ENCODE data around the gene AFF2. TPM values are rescaled to one million over a fixed set of nuclear protein-coding genes. Genes with fewer than 3 reads are reported as not detected.

Gene AFF2
- total RNA-seq, 1 experiment from 2014 or later, result 2.0 TPM

- in situ Hi-C loops (cut with HindIII; ENCODE audit: low pct_unique_long_range_greater_than_20kb, low sequenced_read_pairs), result no loop called here
- no peak for DNase-seq (ENCODE audit: low read depth)
Measured at GRCh38 chrX:148572337-148572736, 71.9 kb downstream of the AFF2 start.

GRCh38 chrX:148573119-148573518 is 72.7 kb downstream of the AFF2 start:
- in situ Hi-C loops (cut with HindIII; ENCODE audit: low pct_unique_long_range_greater_than_20kb, low sequenced_read_pairs), result no loop called here
- DNase-seq (ENCODE audit: low read depth), result no peak

- no peak for DNase-seq (ENCODE audit: low read depth)
- in situ Hi-C loops (cut with HindIII; ENCODE audit: low pct_unique_long_range_greater_than_20kb, low sequenced_read_pairs), result no loop called here
Measured at GRCh38 chrX:148574237-148574973, 74.0 kb downstream of the AFF2 start.

GRCh38 chrX:148576396-148576795 is 76.0 kb downstream of the AFF2 start:
- in situ Hi-C loops (cut with HindIII; ENCODE audit: low pct_unique_long_range_greater_than_20kb, low sequenced_read_pairs), result no loop called here
- DNase-seq (ENCODE audit: low read depth), result no peak

GRCh38 chrX:148577741-148578140 is 77.3 kb downstream of the AFF2 start:
- no peak for DNase-seq (ENCODE audit: low read depth)

GRCh38 chrX:148580016-148580415 is 79.6 kb downstream of the AFF2 start:
- no peak for DNase-seq (ENCODE audit: low read depth)
- in situ Hi-C loops (cut with HindIII; ENCODE audit: low pct_unique_long_range_greater_than_20kb, low sequenced_read_pairs), result no loop called here

More at GRCh38 chrX:148577741-148578140, 77.3 kb downstream of the AFF2 start:
- in situ Hi-C loops (cut with HindIII; ENCODE audit: low pct_unique_long_range_greater_than_20kb, low sequenced_read_pairs), result no loop called here

GRCh38 chrX:148582353-148582752 is 81.9 kb downstream of the AFF2 start:
- no peak for DNase-seq (ENCODE audit: low read depth)
- in situ Hi-C loops (cut with HindIII; ENCODE audit: low pct_unique_long_range_greater_than_20kb, low sequenced_read_pairs), result no loop called here

GRCh38 chrX:148588649-148589310 is 88.4 kb downstream of the AFF2 start:
- in situ Hi-C loops (cut with HindIII; ENCODE audit: low pct_unique_long_range_greater_than_20kb, low sequenced_read_pairs), result no loop called here
- DNase-seq (ENCODE audit: low read depth), result no peak

GRCh38 chrX:148592595-148592994 is 92.2 kb downstream of the AFF2 start:
- DNase-seq (ENCODE audit: low read depth), result no peak
- in situ Hi-C loops (cut with HindIII; ENCODE audit: low pct_unique_long_range_greater_than_20kb, low sequenced_read_pairs), result no loop called here

GRCh38 chrX:148593146-148593545 is 92.7 kb downstream of the AFF2 start:
- DNase-seq (ENCODE audit: low read depth), result no peak
- in situ Hi-C loops (cut with HindIII; ENCODE audit: low pct_unique_long_range_greater_than_20kb, low sequenced_read_pairs), result no loop called here

GRCh38 chrX:148593987-148594386 is 93.6 kb downstream of the AFF2 start:
- in situ Hi-C loops (cut with HindIII; ENCODE audit: low pct_unique_long_range_greater_than_20kb, low sequenced_read_pairs), result no loop called here
- DNase-seq (ENCODE audit: low read depth), result no peak

GRCh38 chrX:148599404-148599803 is 99.0 kb downstream of the AFF2 start:
- no peak for DNase-seq (ENCODE audit: low read depth)
- in situ Hi-C loops (cut with HindIII; ENCODE audit: low pct_unique_long_range_greater_than_20kb, low sequenced_read_pairs), result no loop called here

GRCh38 chrX:148600131-148600530 is 99.7 kb downstream of the AFF2 start:
- DNase-seq (ENCODE audit: low read depth), result no peak
- in situ Hi-C loops (cut with HindIII; ENCODE audit: low pct_unique_long_range_greater_than_20kb, low sequenced_read_pairs), result no loop called here

GRCh38 chrX:148600581-148600980 is 100.2 kb downstream of the AFF2 start:
- in situ Hi-C loops (cut with HindIII; ENCODE audit: low pct_unique_long_range_greater_than_20kb, low sequenced_read_pairs), result no loop called here
- DNase-seq (ENCODE audit: low read depth), result no peak

GRCh38 chrX:148601034-148601433 is 100.6 kb downstream of the AFF2 start:
- no peak for DNase-seq (ENCODE audit: low read depth)
- in situ Hi-C loops (cut with HindIII; ENCODE audit: low pct_unique_long_range_greater_than_20kb, low sequenced_read_pairs), result no loop called here

- in situ Hi-C loops (cut with HindIII; ENCODE audit: low pct_unique_long_range_greater_than_20kb, low sequenced_read_pairs), result no loop called here
- peak; percentile 33 for DNase-seq (ENCODE audit: low read depth)
Measured at GRCh38 chrX:148609515-148610327, 109.3 kb downstream of the AFF2 start.

- in situ Hi-C loops (cut with HindIII; ENCODE audit: low pct_unique_long_range_greater_than_20kb, low sequenced_read_pairs), result no loop called here
- no peak for DNase-seq (ENCODE audit: low read depth)
Measured at GRCh38 chrX:148610328-148610698, 109.9 kb downstream of the AFF2 start.

- no peak for DNase-seq (ENCODE audit: low read depth)
- in situ Hi-C loops (cut with HindIII; ENCODE audit: low pct_unique_long_range_greater_than_20kb, low sequenced_read_pairs), result no loop called here
Measured at GRCh38 chrX:148611993-148612392, 111.6 kb downstream of the AFF2 start.

GRCh38 chrX:148612431-148612830 is 112.0 kb downstream of the AFF2 start:
- in situ Hi-C loops (cut with HindIII; ENCODE audit: low pct_unique_long_range_greater_than_20kb, low sequenced_read_pairs), result no loop called here
- DNase-seq (ENCODE audit: low read depth), result no peak
